Tibial nerve (tissue), 4 donors: ENCODE measurements around the gene ZNF318. TPM values are rescaled to one million over a fixed set of nuclear protein-coding genes. Genes with fewer than 3 reads are reported as not detected.

Experiments used
- DNase-seq, 2 donors: peaks; one replicate each; pipeline ENCODE4 v3.0.0-alpha.2; 2019; ENCODE audit warnings: low spot score in 2 of 2
- H3K27ac ChIP-seq, 4 donors: fragments of 200-600 bp; sonication (generic) in 3 of 4; one replicate each; pipeline ENCODE4 v1.5.1; 2017 to 2019; ENCODE audit warnings: mild to moderate bottlenecking in 1 of 4
- H3K27me3 ChIP-seq, 2 donors: fragments of 200-600 bp; sonication (generic) in 1 of 2; one replicate each; pipeline versions ENCODE4 v1.5.1 to v1.6.0; 2017 to 2019
- H3K36me3 ChIP-seq, 3 donors: fragments of 200-600 bp; sonication (generic); one replicate each; pipeline ENCODE4 v1.5.1; 2018 to 2019
- H3K4me1 ChIP-seq, 4 donors: fragments of 200-600 bp; sonication (generic) in 3 of 4; one replicate each; pipeline ENCODE4 v1.5.1; 2017 to 2019
- H3K4me3 ChIP-seq, 4 donors: fragments of 200-600 bp; sonication (generic) in 3 of 4; one replicate each; pipeline ENCODE4 v1.5.1; 2017 to 2019; ENCODE audit warnings: mild to moderate bottlenecking in 1 of 4, moderate library complexity in 1 of 4
- H3K9me3 ChIP-seq, 4 donors: fragments of 200-600 bp; sonication (generic) in 3 of 4; one replicate each; pipeline ENCODE4 v1.5.1; 2017 to 2019
- EP300 ChIP-seq, 2 donors: sonication (generic); formaldehyde crosslinking; IDR thresholded peaks; one replicate each; pipeline ENCODE4 v1.6.1; 2017; ENCODE audit warnings: antibody characterized with exemption in 2 of 2, mild to moderate bottlenecking in 1 of 2
- POLR2A ChIP-seq, 2 donors: fragments of 450-650 bp; IDR thresholded peaks; one replicate each; pipeline ENCODE4 v1.6.1; 2017; ENCODE audit warnings: antibody characterized with exemption in 2 of 2, mild to moderate bottlenecking in 2 of 2, moderate library complexity in 2 of 2
- WGBS, 2 donors: methylation state at CpG; one replicate each; pipeline ENCODE4 v1.1.5; 2018; 5-methylcytosine and 5-hydroxymethylcytosine counted together
- small RNA-seq: library from RNA; depleted of rRNA; stranded (forward); fragments of <200 nt; gene quantifications from one replicate; pipeline ENCODE3, GENCODE V24; 2016
- total RNA-seq, 4 donors: library from RNA; depleted of rRNA; stranded (reverse); fragments of >200 nt; gene quantifications; one replicate each; pipeline ENCODE4 v1.1.0, GENCODE V29; 2016
- TF ChIP-seq, protein P1 (sequence below), 5 experiments: fragments of 200-600 bp in 3 of 5; fragments of 450-650 bp in 2 of 5; sonication (generic) in 3 of 5; IDR thresholded peaks; one replicate each; pipeline ENCODE4 v1.5.1; 2016 to 2019; ENCODE audit warnings: antibody characterized with exemption in 5 of 5, mild to moderate bottlenecking in 3 of 5, moderate library complexity in 2 of 5

ZNF318 gene
- total RNA-seq, 4 donors from 2014 or later = 18.4 to 26.4 (median 22.9) TPM

DNA sequence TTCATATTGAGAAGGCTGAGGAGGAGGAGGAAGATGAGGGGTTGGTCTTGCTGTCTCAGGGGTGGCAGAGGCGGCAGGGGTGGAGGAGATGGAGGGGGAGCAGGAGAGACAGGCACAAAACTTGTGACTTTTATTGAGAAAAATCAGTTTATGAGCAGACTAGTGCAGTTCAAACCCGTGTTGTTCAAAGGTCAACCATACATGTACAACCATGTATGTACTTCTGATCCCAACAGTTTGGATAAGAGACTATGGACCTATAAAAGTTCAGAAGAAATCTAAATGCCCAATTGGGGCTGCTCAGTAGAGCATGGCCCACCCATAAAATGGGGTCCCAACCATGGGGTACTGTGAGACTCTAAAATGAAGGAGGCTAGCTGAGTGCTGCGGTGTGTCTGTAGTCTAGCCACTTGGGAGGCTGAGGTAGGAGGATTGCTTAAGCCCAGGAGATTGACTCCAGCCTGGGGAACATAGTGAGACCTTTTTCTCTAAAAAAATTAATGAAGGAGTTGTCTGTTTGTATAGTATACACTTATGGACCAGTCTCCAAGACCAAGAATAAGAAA is 79.0 kb downstream of the ZNF318 start:
- 68 to 78% methylated on average over 3 of the region's 3 CpGs for WGBS, 2 donors
- no peaks in the 10 kb centered on the region for H3K36me3 ChIP-seq
- H3K27ac ChIP-seq = no peak overlapping the region
- peaks cover 0 to 1% (median 0%) of the 10 kb centered on the region in 4 donors for H3K4me1 ChIP-seq
- no peaks in the 10 kb centered on the region for H3K27me3 ChIP-seq
- TF ChIP-seq POLR2A (IDR thresholded peaks at IDR 0.05) = no peak
- TF ChIP-seq, protein P1, sequence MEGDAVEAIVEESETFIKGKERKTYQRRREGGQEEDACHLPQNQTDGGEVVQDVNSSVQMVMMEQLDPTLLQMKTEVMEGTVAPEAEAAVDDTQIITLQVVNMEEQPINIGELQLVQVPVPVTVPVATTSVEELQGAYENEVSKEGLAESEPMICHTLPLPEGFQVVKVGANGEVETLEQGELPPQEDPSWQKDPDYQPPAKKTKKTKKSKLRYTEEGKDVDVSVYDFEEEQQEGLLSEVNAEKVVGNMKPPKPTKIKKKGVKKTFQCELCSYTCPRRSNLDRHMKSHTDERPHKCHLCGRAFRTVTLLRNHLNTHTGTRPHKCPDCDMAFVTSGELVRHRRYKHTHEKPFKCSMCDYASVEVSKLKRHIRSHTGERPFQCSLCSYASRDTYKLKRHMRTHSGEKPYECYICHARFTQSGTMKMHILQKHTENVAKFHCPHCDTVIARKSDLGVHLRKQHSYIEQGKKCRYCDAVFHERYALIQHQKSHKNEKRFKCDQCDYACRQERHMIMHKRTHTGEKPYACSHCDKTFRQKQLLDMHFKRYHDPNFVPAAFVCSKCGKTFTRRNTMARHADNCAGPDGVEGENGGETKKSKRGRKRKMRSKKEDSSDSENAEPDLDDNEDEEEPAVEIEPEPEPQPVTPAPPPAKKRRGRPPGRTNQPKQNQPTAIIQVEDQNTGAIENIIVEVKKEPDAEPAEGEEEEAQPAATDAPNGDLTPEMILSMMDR (IDR thresholded peaks at IDR 0.05) = no peak
- no peak for TF ChIP-seq EP300 (IDR thresholded peaks at IDR 0.05)
- no peak overlapping the region for H3K4me3 ChIP-seq
- no peaks in the 10 kb centered on the region for H3K9me3 ChIP-seq
- no peak for DNase-seq

DNA sequence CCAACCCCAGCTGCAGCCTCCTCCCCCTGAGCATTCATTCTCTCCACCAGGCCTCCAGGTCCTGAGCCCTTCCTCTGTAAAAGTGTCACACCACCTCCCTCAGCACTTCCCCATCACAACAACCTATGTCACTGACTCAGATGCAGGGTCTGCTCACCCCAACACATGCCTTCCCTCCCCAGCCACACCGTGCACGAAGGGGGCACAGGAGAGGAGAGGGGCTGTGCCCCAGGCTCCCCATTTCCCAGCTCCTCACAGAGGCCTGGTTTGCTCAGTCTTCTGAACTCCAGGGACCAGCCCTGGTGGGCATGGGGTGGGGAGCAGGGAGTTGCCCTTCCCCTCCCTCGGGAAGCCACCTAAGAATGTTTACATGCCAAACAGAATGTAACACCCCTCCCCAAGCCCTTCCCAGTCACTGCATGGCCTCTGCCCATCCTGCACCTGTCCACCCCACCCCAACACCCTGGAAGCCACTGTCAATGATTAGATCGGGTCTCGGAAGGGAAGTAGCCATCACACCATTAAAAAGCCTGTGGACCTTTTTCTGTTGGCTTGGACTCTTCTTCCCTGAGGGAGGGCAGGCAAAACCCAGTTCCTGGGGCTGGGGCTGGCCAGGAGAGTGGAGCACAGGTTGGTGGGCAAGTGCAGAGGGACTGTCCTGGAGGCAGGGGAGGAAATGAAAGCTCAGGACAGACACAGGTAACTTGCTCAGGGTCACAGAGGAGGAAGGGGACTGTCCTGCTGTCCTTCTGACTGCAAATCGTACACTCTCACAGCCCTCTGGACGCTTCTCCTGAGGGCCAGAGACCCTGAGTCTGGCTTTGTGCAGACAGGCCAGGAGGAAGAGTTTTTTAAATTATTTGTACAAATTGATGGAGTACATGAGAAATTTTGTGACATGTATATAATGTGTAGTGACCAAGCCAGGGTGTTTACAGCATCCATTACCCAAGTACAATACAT is 81.4 kb downstream of the ZNF318 start:
- H3K9me3 ChIP-seq = no peaks in the 10 kb centered on the region
- H3K4me3 ChIP-seq = no peak overlapping the region
- peaks cover 0 to 8% (median 0%) of the 10 kb centered on the region in 4 donors for H3K4me1 ChIP-seq
- no peaks in the 10 kb centered on the region for H3K36me3 ChIP-seq
- H3K27ac ChIP-seq = no peak overlapping the region
- DNase-seq = no peak
- peaks cover 0 to 14% of the 10 kb centered on the region in 2 donors for H3K27me3 ChIP-seq
- 70 to 72% methylated on average over 7 of the region's 7 CpGs for WGBS, 2 donors
- TF ChIP-seq POLR2A (IDR thresholded peaks at IDR 0.05) (no peak), EP300 (IDR thresholded peaks at IDR 0.05) (no peak)
- TF ChIP-seq, protein P1 (IDR thresholded peaks at IDR 0.05) = no peak

DNA sequence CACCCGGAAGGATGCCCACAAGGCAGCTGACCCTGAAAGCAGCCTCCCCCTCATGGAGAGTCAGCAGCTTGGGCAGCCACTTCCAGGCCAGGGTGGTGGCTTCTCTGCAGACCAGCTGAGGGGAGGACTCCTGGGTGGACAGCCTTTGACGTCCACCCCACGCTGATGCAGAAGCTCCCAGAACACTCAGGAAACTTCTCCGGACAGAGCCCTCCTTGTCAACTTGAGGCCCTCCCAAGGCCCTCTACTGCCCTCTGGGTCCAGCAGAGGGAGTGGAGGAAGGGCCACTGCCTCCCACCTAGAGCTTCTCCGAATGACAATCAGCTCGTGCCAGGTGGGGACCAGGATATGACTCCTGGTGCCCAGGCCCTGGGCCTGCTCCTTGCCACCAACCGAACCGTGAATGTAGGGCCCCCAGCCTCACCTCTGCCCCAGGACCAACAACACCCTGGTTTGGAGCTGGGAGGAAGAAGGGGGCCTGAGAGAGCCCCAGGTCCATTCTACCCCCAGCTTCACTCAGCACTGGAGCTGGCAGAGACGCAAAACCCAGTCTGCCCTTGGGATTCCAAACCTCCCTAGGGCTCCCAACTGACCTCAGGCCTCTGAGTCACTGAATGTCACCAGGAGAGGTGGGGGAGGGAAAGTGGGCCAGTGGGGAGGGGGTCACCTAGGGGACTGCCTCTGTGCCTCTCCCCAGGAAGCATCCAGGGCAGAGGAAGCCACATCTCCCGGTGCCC is 82.3 kb downstream of the ZNF318 start:
- Histone ChIP-seq H3K36me3 (no peaks in the 10 kb centered on the region), H3K27ac (no peak overlapping the region), H3K4me3 (no peak overlapping the region), H3K4me1 (peaks cover 0 to 8% (median 0%) of the 10 kb centered on the region in 4 donors), H3K27me3 (peaks cover 0 to 20% of the 10 kb centered on the region in 2 donors), H3K9me3 (no peaks in the 10 kb centered on the region)
- WGBS, 2 donors = 43 to 70% methylated on average over 5 to 7 of the region's 10 CpGs
- no peak for DNase-seq
- TF ChIP-seq, protein P1 (IDR thresholded peaks at IDR 0.05) = no peak
- no peak for TF ChIP-seq EP300 (IDR thresholded peaks at IDR 0.05)
- TF ChIP-seq POLR2A (IDR thresholded peaks at IDR 0.05) = no peak

DNA sequence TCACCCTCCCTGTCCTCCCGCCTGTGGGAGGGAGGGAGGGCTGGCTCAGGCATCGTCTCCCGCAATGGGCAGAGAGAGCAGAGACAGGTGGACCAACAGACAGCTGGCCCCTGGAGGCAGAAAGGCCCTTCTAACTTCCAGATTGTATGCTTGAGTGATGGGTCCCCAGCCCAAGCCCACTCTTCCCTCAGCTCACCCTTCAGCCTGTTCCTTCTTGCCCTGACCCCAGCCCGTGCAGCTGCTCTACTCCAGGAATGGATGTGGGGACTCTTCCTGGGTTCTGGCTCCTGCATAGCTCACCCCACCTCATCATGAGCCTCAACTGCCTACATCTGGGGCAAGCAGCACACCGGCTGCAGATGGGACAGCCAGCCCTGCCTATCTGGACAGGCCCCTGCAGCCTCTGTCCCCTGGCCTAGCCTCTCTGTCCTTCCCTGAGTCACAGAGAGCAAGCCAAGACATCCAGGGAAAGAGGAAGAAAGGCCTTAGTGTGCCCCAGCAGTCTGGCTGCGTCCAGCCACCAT is 82.9 kb downstream of the ZNF318 start:
- Histone ChIP-seq H3K4me1 (peaks cover 0 to 8% (median 0%) of the 10 kb centered on the region in 4 donors), H3K36me3 (no peaks in the 10 kb centered on the region), H3K9me3 (no peaks in the 10 kb centered on the region), H3K27ac (no peak overlapping the region), H3K4me3 (no peak overlapping the region), H3K27me3 (peaks cover 0 to 25% of the 10 kb centered on the region in 2 donors)
- WGBS, 2 donors = 76 to 85% methylated on average over 6 of the region's 6 CpGs
- DNase-seq = no peak
- TF ChIP-seq, protein P1 (IDR thresholded peaks at IDR 0.05) = no peak
- no peak for TF ChIP-seq POLR2A (IDR thresholded peaks at IDR 0.05)
- TF ChIP-seq EP300 (IDR thresholded peaks at IDR 0.05) = no peak

Small RNAs within 50 kb of the gene (small RNA-seq; reads per million reads assigned to genes)
- not detected for gene AL590383.1
- not detected for gene RPL12P47

Other genes starting within 250 kb of the ZNF318 start
- gene SRF, start 198.4 kb downstream of the ZNF318 start, total RNA-seq = 10 to 100 TPM; 28.4 to 49.8 (median 35.3) TPM
- 10 to 100 TPM; 47.9 to 76.2 (median 49.3) TPM for gene CUL9, start 187.5 kb downstream of the ZNF318 start, total RNA-seq
- gene DNPH1, start 140.2 kb downstream of the ZNF318 start, total RNA-seq = 100 to 1,000 TPM in 2 of 4 donors, 10 to 100 TPM in 2; 61.8 to 114 (median 101) TPM
- gene TTBK1, start 126.2 kb downstream of the ZNF318 start, total RNA-seq = not detected
- not detected for gene SLC22A7, start 71.4 kb downstream of the ZNF318 start, total RNA-seq
- 10 to 100 TPM in 1 of 4 donors, 1 to 10 TPM in 2, not detected in 1; 5.2 to 12.7 (median 6.1) TPM for gene CRIP3, start 60.8 kb downstream of the ZNF318 start, total RNA-seq
- 10 to 100 TPM; 14.9 to 35.9 (median 27.1) TPM for gene ABCC10, start 57.9 kb upstream of the ZNF318 start, total RNA-seq
- gene DLK2, start 85.9 kb upstream of the ZNF318 start, total RNA-seq = 1 to 10 TPM in 2 of 4 donors, not detected in 2; 1.0 to 3.5 TPM
- 10 to 100 TPM; 30.2 to 43.8 (median 32.3) TPM for gene TJAP1, start 107.9 kb upstream of the ZNF318 start, total RNA-seq
- gene LRRC73, start 140.7 kb upstream of the ZNF318 start, total RNA-seq = 1 to 10 TPM in 3 of 4 donors, under 1 TPM in 1; 0.59 to 2.4 (median 1.3) TPM
- gene YIPF3, start 147.3 kb upstream of the ZNF318 start, total RNA-seq = 100 to 1,000 TPM in 1 of 4 donors, 10 to 100 TPM in 3; 61.7 to 105 (median 77.9) TPM
- 10 to 100 TPM; 24.5 to 45.5 (median 29.7) TPM for gene POLR1C, start 147.4 kb upstream of the ZNF318 start, total RNA-seq
- gene XPO5, start 206.4 kb upstream of the ZNF318 start, total RNA-seq = 10 to 100 TPM; 12.5 to 38.3 (median 32.8) TPM
- 1 to 10 TPM; 6.0 to 9.2 (median 8.5) TPM for gene POLH, start 206.5 kb upstream of the ZNF318 start, total RNA-seq